Activated CD8-positive, alpha-beta T cell treated with anti-CD3 and anti-CD28 coated beads, Interleukin-2, amount 10 ng/mL, durations not matched to agents 7 days and 5 days (primary cell): ENCODE data around the gene SP7. TPM values are rescaled to one million over a fixed set of nuclear protein-coding genes. Genes with fewer than 3 reads are reported as not detected.
A peak's percentile ranks its signal among the peaks of the same experiment; 100 is the strongest.
"Not testable (repeated sequence)": the region's sequence is repeated elsewhere in the genome, so short reads cannot be mapped to it uniquely, and the experiment has no call there.

ENCODE experiments used
- ATAC-seq: fragments of 150-1000 bp; cut with Tn5 transposase; one replicate; pipeline ENCODE4 v1.10.0; 2021; ENCODE audit warnings: moderate library complexity
- CTCF ChIA-PET: fragments of 350-600 bp; sonication (Branson Sonifier 250); formaldehyde crosslinking; loops from one replicate; lab custom pipeline; 2021; ENCODE audit warnings: antibody characterized with exemption; lab: Charles Lee
- POLR2A ChIA-PET: fragments of 350-600 bp; sonication (Branson Sonifier 250); formaldehyde crosslinking; loops from one replicate; lab custom pipeline; 2021; ENCODE audit warnings: antibody characterized with exemption; lab: Charles Lee
- DNase-seq: peaks from one replicate; pipeline ENCODE4 v3.0.0-alpha.2; 2020
- H3K27ac Mint-ChIP-seq: one replicate; pipeline ENCODE4 v1.8.0; 2021; ENCODE audit warnings: mild to moderate bottlenecking, mixed read lengths
- H3K27me3 Mint-ChIP-seq: one replicate; pipeline ENCODE4 v1.8.0; 2021; ENCODE audit warnings: low read depth, mixed read lengths
- H3K36me3 Mint-ChIP-seq: one replicate; pipeline ENCODE4 v1.8.0; 2021; ENCODE audit warnings: low read depth, mixed read lengths
- H3K4me1 Mint-ChIP-seq: one replicate; pipeline ENCODE4 v1.8.0; 2021; ENCODE audit warnings: low read depth, mixed read lengths
- H3K4me3 Mint-ChIP-seq: one replicate; pipeline ENCODE4 v1.8.0; 2021; ENCODE audit warnings: mild to moderate bottlenecking, mixed read lengths
- H3K9me3 Mint-ChIP-seq: one replicate; pipeline ENCODE4 v1.8.0; 2022; ENCODE audit warnings: mixed read lengths; ENCODE audit not compliant: insufficient read depth
- total RNA-seq, 2 experiments: library from RNA; stranded (reverse); gene quantifications; one replicate each; pipeline ENCODE4 v1.2.3, GENCODE V29; 2021

Gene SP7
- total RNA-seq, 2 experiments from 2014 or later: not detected

- ChIA-PET CTCF (interaction anchor here (0.5 to 15.3 kb wide), 82 partner anchors 10 to 355 kb away, joined by 3 to 290 read pairs (median 5); partner anchors contain the start of genes AMHR2, ATP5MC2, CSAD and ESPL1), POLR2A (interaction anchor here (0.7 to 2.9 kb wide), 16 partner anchors 13 to 314 kb away, joined by 3 to 24 read pairs (median 5); partner anchors contain the start of genes CSAD, EIF4B, MAP3K12 and MYG1)
- H3K27ac Mint-ChIP-seq: peak overlapping the region; percentile 96
- DNase-seq: no peak
- H3K36me3 Mint-ChIP-seq: peaks cover 16% of the 10 kb centered on the region
- no peaks in the 10 kb centered on the region for H3K9me3 Mint-ChIP-seq
- no peaks in the 10 kb centered on the region for H3K27me3 Mint-ChIP-seq
- peaks cover 42% of the 10 kb centered on the region for H3K4me1 Mint-ChIP-seq
- peak overlapping the region; percentile 92 for H3K4me3 Mint-ChIP-seq
- ATAC-seq: no peak
These were observed 15.6 kb downstream of the SP7 start for GRCh38 chr12:53320352-53321195.

DNA sequence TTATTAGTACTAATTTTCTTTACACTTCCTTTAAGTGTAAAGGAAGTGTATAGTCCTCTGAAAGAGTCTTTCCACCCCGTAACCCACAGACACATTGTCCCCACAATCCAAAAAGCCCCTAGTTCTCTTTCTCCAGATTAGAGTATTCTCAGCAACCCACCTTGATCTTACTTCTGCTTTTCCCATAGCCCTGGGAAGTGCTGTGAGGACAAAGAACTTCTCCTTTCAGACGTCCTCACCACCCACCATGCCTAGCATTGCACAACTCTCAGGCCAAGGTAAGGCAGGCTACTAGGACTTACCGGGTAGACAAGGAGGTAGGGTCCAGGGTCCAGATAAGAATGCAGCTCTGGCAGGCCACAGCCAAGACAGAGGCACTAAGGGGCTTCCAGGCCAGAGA is 22.2 kb downstream of the SP7 start:
- peaks cover 3% of the 10 kb centered on the region for H3K4me1 Mint-ChIP-seq
- no peaks in the 10 kb centered on the region for H3K27me3 Mint-ChIP-seq
- H3K4me3 Mint-ChIP-seq: no peak overlapping the region
- H3K36me3 Mint-ChIP-seq: peaks cover 33% of the 10 kb centered on the region
- CTCF ChIA-PET: interaction anchor here (1.3 to 1.8 kb wide), 2 partner anchors 8 to 9 kb away, joined by 3 to 4 read pairs; no protein-coding TSS in a partner anchor
- POLR2A ChIA-PET: no interaction called here
- ATAC-seq: no peak
- no peaks in the 10 kb centered on the region for H3K9me3 Mint-ChIP-seq
- DNase-seq: no peak
- H3K27ac Mint-ChIP-seq: no peak overlapping the region

GRCh38 chr12:53308276-53308675 is 27.9 kb downstream of the SP7 start:
- no peaks in the 10 kb centered on the region for H3K27me3 Mint-ChIP-seq
- CTCF ChIA-PET: interaction anchor here (1.6 kb wide), 1 partner anchor 13 kb away, joined by 14 read pairs; the partner anchor contains the start of gene AAAS
- DNase-seq: no peak
- POLR2A ChIA-PET: interaction anchor here (0.5 to 1.2 kb wide), 4 partner anchors 9 to 118 kb away, joined by 3 read pairs; partner anchors contain the start of genes AAAS, MYG1 and PFDN5
- peaks cover 3% of the 10 kb centered on the region for H3K4me1 Mint-ChIP-seq
- no peak overlapping the region for H3K4me3 Mint-ChIP-seq
- H3K36me3 Mint-ChIP-seq: peaks cover 35% of the 10 kb centered on the region
- no peaks in the 10 kb centered on the region for H3K9me3 Mint-ChIP-seq
- H3K27ac Mint-ChIP-seq: peak overlapping the region; percentile 24
- no peak for ATAC-seq

DNA sequence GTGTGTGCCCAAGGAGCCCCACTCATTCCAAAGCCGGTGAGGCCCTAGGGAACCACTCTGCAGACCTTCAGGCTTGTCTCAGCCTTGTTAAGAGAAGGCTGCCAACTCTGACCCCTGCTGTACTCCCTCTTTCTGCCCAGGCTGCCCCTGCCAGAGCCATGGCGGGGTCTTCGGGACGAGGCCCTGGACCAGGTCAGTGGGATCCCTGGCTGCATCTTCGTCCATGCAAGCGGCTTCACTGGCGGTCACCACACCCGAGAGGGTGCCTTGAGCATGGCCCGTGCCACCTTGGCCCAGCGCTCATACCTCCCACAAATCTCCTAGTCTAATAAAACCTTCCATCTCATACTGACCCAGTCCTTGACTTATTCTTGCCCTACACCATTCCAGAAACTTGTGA is 29.3 kb downstream of the SP7 start:
- POLR2A ChIA-PET: no interaction called here
- CTCF ChIA-PET: interaction anchor here (1.2 to 13.1 kb wide), 2 partner anchors 8 to 14 kb away, joined by 3 to 204 read pairs; partner anchors contain the start of gene AAAS
- DNase-seq (no peak), ATAC-seq (no peak)
- peaks cover 17% of the 10 kb centered on the region for H3K4me1 Mint-ChIP-seq
- no peaks in the 10 kb centered on the region for H3K9me3 Mint-ChIP-seq
- no peaks in the 10 kb centered on the region for H3K27me3 Mint-ChIP-seq
- peaks cover 45% of the 10 kb centered on the region for H3K36me3 Mint-ChIP-seq
- no peak overlapping the region for H3K4me3 Mint-ChIP-seq
- H3K27ac Mint-ChIP-seq: no peak overlapping the region

DNA sequence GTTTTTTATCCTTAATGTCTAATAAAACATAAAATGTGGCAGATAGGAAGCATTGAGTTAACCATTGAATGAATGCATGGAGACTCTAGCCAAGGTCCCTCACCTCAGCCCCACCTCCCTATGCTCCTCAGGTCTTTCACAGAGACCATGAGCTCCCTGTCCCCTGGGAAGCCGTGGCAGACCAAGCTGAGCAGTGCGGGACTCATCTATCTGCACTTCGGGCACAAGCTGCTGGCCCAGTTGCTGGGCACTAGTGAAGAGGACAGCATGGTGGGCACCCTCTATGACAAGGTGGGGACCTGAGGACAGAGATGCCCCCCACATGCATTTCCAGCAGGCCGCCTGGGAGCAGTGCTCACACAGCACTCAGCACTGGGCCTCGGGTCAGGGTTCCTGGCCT is 33.3 kb downstream of the SP7 start:
- no peak overlapping the region for H3K4me3 Mint-ChIP-seq
- no peak for ATAC-seq
- no peak for DNase-seq
- peak overlapping the region; percentile 27 for H3K27ac Mint-ChIP-seq
- peaks cover 57% of the 10 kb centered on the region for H3K36me3 Mint-ChIP-seq
- no peaks in the 10 kb centered on the region for H3K27me3 Mint-ChIP-seq
- POLR2A ChIA-PET: no interaction called here
- no peaks in the 10 kb centered on the region for H3K9me3 Mint-ChIP-seq
- peaks cover 47% of the 10 kb centered on the region for H3K4me1 Mint-ChIP-seq
- CTCF ChIA-PET: interaction anchor here (13.1 kb wide), 1 partner anchor 18 kb away, joined by 204 read pairs; the partner anchor contains the start of gene AAAS

DNA sequence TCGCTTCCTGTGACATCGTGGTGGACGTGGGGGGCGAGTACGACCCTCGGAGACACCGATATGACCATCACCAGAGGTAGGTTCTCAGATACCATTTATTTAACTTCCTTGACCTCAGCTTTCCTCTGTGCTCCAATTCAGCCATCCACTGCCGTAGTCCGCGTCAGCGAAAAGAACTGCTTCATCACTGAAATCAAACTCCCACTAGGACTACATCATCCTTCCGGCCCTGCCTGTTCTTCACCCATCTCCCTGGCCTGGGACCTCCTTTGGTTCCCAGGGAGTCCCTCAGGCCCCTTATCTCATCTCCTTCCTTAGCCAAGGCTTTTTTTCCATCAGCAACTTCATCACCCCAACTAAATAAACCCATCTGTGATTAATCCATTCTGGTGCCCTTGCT is 36.0 kb downstream of the SP7 start:
- CTCF ChIA-PET: interaction anchor here (1.3 to 13.8 kb wide), 3 partner anchors 21 to 88 kb away, joined by 11 to 204 read pairs (median 192); partner anchors contain the start of genes AAAS, ESPL1 and ITGB7
- ATAC-seq (no peak), DNase-seq (no peak)
- POLR2A ChIA-PET: interaction anchor here (1.1 to 3.3 kb wide), 5 partner anchors 10 to 141 kb away, joined by 3 to 14 read pairs (median 9); partner anchors contain the start of genes AAAS and ESPL1
- Mint-ChIP-seq H3K27ac (peak overlapping the region; percentile 83), H3K4me3 (peak overlapping the region; percentile 85), H3K4me1 (peaks cover 62% of the 10 kb centered on the region), H3K9me3 (no peaks in the 10 kb centered on the region), H3K27me3 (no peaks in the 10 kb centered on the region), H3K36me3 (peaks cover 63% of the 10 kb centered on the region)

- DNase-seq (peak; percentile 93), ATAC-seq (peak; percentile 68)
- ChIA-PET POLR2A (interaction anchor here (0.7 to 3.3 kb wide), 9 partner anchors 8 to 140 kb away, joined by 3 to 14 read pairs (median 4); partner anchors contain the start of genes AAAS, CSAD, ESPL1 and ZNF740), CTCF (interaction anchor here (0.7 to 13.8 kb wide), 7 partner anchors 11 to 154 kb away, joined by 3 to 204 read pairs (median 4); partner anchors contain the start of genes AAAS, ESPL1 and ITGB7)
- H3K4me3 Mint-ChIP-seq: peak within 1 kb of the TSS; percentile 85
- H3K27me3 Mint-ChIP-seq: no peaks in the 10 kb centered on the region
- peaks cover 68% of the 10 kb centered on the region for H3K4me1 Mint-ChIP-seq
- H3K36me3 Mint-ChIP-seq: peaks cover 67% of the 10 kb centered on the region
- peak within 1 kb of the TSS; percentile 83 for H3K27ac Mint-ChIP-seq
- no peaks in the 10 kb centered on the region for H3K9me3 Mint-ChIP-seq
These were observed 36.5 kb downstream of the SP7 start, which contains the start of gene MYG1 for GRCh38 chr12:53299454-53300180. Gene MYG1 (plus strand): TSS chr12:53299695. CDS start chr12:53299738, 43 bp downstream.

GRCh38 chr12:53299101-53299453 is 37.1 kb downstream of the SP7 start:
- DNase-seq (peak; percentile 59), ATAC-seq (peak; percentile 24)
- Mint-ChIP-seq H3K9me3 (no peaks in the 10 kb centered on the region), H3K4me3 (peak overlapping the region; percentile 85), H3K27me3 (no peaks in the 10 kb centered on the region), H3K27ac (peak overlapping the region; percentile 83), H3K36me3 (peaks cover 72% of the 10 kb centered on the region), H3K4me1 (peaks cover 72% of the 10 kb centered on the region)
- POLR2A ChIA-PET: interaction anchor here (0.7 to 3.3 kb wide), 9 partner anchors 9 to 139 kb away, joined by 3 to 14 read pairs (median 4); partner anchors contain the start of genes AAAS, CSAD, ESPL1 and ZNF740
- CTCF ChIA-PET: interaction anchor here (0.7 to 13.8 kb wide), 8 partner anchors 11 to 155 kb away, joined by 3 to 204 read pairs (median 6); partner anchors contain the start of genes AAAS, ESPL1 and ITGB7

DNA sequence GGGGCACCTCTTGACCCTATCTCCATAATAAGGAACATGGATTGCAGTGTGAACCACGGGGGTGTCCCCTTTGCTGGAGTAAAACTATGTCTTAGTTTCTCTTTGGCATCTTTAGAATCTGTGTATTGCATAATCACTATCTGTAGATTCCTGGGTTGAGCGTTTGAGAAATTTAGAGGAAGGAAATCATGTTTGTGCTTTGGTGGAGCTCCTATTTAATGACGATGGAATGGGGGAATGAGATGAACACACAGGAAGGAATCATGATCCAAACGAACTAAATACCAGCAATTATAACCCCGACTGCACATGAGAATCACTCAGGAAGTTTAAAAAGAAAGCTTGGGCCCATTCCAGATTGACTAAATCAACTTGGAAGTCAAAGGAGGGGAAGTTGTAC is 38.0 kb downstream of the SP7 start:
- no peak for DNase-seq
- ATAC-seq: no peak
- Mint-ChIP-seq H3K36me3 (peaks cover 76% of the 10 kb centered on the region), H3K27ac (no peak overlapping the region), H3K27me3 (no peaks in the 10 kb centered on the region), H3K4me1 (peaks cover 68% of the 10 kb centered on the region), H3K4me3 (no peak overlapping the region), H3K9me3 (no peaks in the 10 kb centered on the region)
- ChIA-PET POLR2A (interaction anchor here (0.6 to 3.3 kb wide), 3 partner anchors 23 to 121 kb away, joined by 3 to 14 read pairs (median 3); partner anchors contain the start of genes AAAS and ESPL1), CTCF (interaction anchor here (0.9 to 13.8 kb wide), 7 partner anchors 10 to 139 kb away, joined by 3 to 204 read pairs (median 4); partner anchors contain the start of genes AAAS, ITGB7 and SP1)

DNA sequence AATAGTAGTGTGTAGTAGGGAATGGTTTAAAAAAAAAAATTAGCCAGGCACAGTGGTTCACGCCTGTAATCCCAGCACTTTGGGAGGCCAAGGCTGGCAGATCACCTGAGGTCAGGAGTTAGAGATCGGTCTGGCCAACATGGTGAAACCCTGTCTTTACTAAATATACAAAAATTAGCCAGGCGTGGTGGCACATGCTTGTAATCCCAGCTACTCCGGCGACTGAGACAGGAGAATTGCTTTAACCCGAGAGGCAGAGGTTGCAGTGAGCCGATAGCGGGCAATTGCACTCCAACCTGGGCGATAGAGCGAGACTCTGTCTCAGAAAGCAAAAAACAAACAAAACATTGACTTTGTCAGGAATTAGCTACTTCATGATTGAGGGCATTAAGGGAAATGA is 39.0 kb downstream of the SP7 start:
- not testable (repeated sequence) for DNase-seq, ATAC-seq, H3K27me3 Mint-ChIP-seq, H3K4me3 Mint-ChIP-seq, H3K9me3 Mint-ChIP-seq
- peak overlapping the region; percentile 31 for H3K27ac Mint-ChIP-seq
- peaks cover 74% of the 10 kb centered on the region for H3K36me3 Mint-ChIP-seq
- POLR2A ChIA-PET: interaction anchor here (3.3 kb wide), 1 partner anchor 30 kb away, joined by 14 read pairs; the partner anchor contains the start of gene ESPL1
- H3K4me1 Mint-ChIP-seq: peaks cover 57% of the 10 kb centered on the region
- CTCF ChIA-PET: interaction anchor here (1.1 to 13.8 kb wide), 5 partner anchors 24 to 138 kb away, joined by 3 to 204 read pairs (median 7); partner anchors contain the start of genes AAAS and ITGB7
